GM13977 (cell line): ENCODE measurements around the gene CCDC78.

Source experiments
- DNase-seq: peaks from one replicate; pipeline ENCODE4 v3.0.0; 2012; ENCODE audit warnings: low spot score
- CTCF ChIP-seq: IDR thresholded peaks from 2 replicates; pipeline ENCODE4 v1.5.1; 2012; ENCODE audit warnings: mild to moderate bottlenecking, control low read depth; ENCODE audit not compliant: insufficient read depth; ENCODE audit errors: extremely low read depth, missing control alignments
- in situ Hi-C: fragments of 300-500 bp; cut with MboI; formaldehyde crosslinking; loops from one replicate; pipeline ENCODE4 v1.12.0; 2022; ENCODE audit warnings: low sequenced_read_pairs, low pct_unique_long_range_greater_than_20kb, mixed read lengths, inconsistent platforms; ENCODE audit not compliant: unreplicated experiment

Gene CCDC78

GRCh38 chr16:764848-765487 lies 38.7 kb upstream of the CCDC78 start:
- no peak for DNase-seq
- in situ Hi-C loops, result no loop called here
- TF ChIP-seq CTCF, result no peak

- no peak for DNase-seq
- in situ Hi-C loops, result no loop called here
- TF ChIP-seq CTCF, result no peak
Observed at GRCh38 chr16:764184-764750, 38.0 kb upstream of the CCDC78 start.

DNA sequence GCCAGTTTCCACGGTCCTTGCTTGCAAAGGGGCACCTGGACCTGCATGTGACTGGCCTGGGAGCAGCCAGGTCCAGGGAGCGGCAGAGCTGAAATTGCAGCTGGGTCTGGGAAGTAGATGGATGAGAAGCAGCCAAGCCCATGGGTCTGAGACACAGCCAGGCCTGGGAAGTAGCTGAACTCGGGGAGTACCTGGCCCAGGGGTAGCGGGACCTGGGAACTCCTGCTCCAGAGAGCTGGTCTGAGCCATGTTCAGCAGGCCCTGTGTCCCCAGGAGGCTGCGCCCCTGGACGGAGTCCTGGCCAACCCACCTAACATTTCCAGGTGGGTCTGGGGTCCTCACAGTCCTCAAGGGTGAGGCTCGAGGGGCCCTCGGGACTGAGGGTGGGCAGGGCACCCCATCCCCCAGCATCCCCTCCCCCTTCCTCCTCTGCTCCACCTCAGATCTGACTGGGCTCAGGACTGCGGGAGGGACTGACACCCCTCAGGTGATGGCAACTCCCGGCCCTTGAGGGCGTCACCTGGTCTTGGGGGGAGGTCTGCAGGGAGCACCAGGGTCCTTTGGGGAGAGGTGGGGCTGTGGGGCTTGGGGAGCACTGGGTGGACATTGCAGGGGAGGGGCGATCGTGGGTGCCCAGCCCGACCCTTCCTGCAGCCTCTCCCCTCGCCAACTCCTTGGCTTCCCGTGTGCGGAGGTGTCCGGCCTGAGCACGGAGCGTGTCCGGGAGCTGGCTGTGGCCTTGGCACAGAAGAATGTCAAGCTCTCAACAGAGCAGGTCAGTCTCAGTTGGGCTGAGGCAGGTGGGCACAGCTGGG lies 37.3 kb upstream of the CCDC78 start:
- in situ Hi-C loops, result no loop called here
- TF ChIP-seq CTCF, result no peak
- no peak for DNase-seq

DNA sequence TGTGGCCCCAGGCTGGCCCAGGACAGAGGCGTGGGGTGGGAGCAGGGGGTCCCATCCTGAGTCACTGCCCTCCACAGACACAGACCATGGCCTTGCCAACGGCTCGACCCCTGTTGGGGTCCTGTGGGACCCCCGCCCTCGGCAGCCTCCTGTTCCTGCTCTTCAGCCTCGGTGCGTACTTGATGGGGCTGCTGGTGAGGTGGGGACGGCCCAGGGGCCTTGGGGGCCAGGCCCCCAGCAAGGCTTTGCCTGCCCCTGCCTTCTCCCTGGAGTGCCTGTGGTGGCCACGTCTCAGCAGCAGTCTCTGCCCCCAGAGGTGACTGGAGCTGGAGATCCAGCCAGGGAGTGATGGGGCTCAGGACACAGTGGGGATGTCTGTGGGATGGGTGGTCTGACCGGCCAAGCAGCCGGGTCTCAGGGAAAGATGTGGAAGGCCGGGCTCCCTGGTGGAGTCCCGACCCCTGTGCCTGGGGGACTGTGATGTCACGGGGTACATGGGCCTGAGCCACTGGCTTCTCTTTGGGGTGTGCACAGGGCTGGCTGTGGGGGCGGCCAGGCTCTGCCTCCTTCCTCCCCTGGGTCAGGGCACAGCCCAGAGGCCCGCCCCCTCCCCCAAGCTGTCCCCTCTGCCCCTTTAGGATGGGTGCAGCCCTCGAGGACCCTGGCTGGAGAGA lies 36.5 kb upstream of the CCDC78 start:
- no peak for DNase-seq
- in situ Hi-C loops, result no loop called here
- TF ChIP-seq CTCF, result no peak

GRCh38 chr16:761625-762513 lies 35.6 kb upstream of the CCDC78 start:
- no peak for DNase-seq
- TF ChIP-seq CTCF, result no peak
- in situ Hi-C loops, result no loop called here
